Upper lobe of left lung (tissue), 4 donors: ENCODE data around the gene UBR2.

Source experiments
- CTCF ChIP-seq, 6 experiments: fragments of 450-650 bp in 4 of 6; fragments of 200-600 bp in 2 of 6; sonication (generic) in 2 of 6; IDR thresholded peaks; one replicate each; pipeline ENCODE4 v1.5.1; 2016 to 2019; ENCODE audit warnings: antibody characterized with exemption in 6 of 6
- POLR2A ChIP-seq, 4 donors: fragments of 450-650 bp; IDR thresholded peaks; one replicate each; pipeline ENCODE4 v1.5.1; 2016 to 2017; ENCODE audit warnings: antibody characterized with exemption in 4 of 4, mild to moderate bottlenecking in 2 of 4
- POLR2AphosphoS5 ChIP-seq, 2 donors: sonication (generic); formaldehyde crosslinking; IDR thresholded peaks; one replicate each; pipeline ENCODE4 v1.5.1; 2017; ENCODE audit warnings: antibody characterized with exemption in 2 of 2

GRCh38 chr6:42697268-42697655 lies 133.4 kb downstream of the UBR2 start:
- TF ChIP-seq POLR2A (IDR thresholded peaks at IDR 0.05): no peak
- no peak for TF ChIP-seq POLR2AphosphoS5 (IDR thresholded peaks at IDR 0.05)
- TF ChIP-seq CTCF (IDR thresholded peaks at IDR 0.05): no peak
